DOHH2 (cell line): Measurements from ENCODE around the gene RBMS3.

ENCODE experiments used
- H3F3A ChIP-seq: fragments of 200-600 bp; sonication (generic), shearing (Covaris generic); 2 replicates; pipeline ENCODE4 v1.6.0; 2016; ENCODE audit warnings: antibody characterized with exemption, mild to moderate bottlenecking; ENCODE audit not compliant: control insufficient read depth, insufficient read depth
- H3K27ac ChIP-seq: fragments of 200-600 bp; sonication (generic); 2 replicates; pipeline ENCODE4 v1.5.1; 2014; ENCODE audit warnings: low read depth, mild to moderate bottlenecking, low read length, moderate library complexity
- H3K27me3 ChIP-seq: fragments of 200-600 bp; sonication (generic); 2 replicates; pipeline ENCODE4 v1.6.1; 2014; ENCODE audit warnings: mild to moderate bottlenecking, low read length, mixed read lengths; ENCODE audit not compliant: control insufficient read depth
- H3K36me3 ChIP-seq: fragments of 200-600 bp; sonication (generic); 2 replicates; pipeline ENCODE4 v1.6.1; 2014; ENCODE audit warnings: mild to moderate bottlenecking, low read length, moderate library complexity, mixed read lengths; ENCODE audit not compliant: control insufficient read depth
- H3K4me1 ChIP-seq: fragments of 200-600 bp; sonication (generic); 2 replicates; pipeline ENCODE4 v1.6.1; 2014; ENCODE audit warnings: mild to moderate bottlenecking, low read length, mixed read lengths; ENCODE audit not compliant: control insufficient read depth
- H3K4me2 ChIP-seq: fragments of 200-600 bp; sonication (generic); 2 replicates; pipeline ENCODE4 v1.6.0; 2014; ENCODE audit warnings: mild to moderate bottlenecking, low read length, moderate library complexity
- H3K4me3 ChIP-seq: fragments of 200-600 bp; sonication (generic); 2 replicates; pipeline ENCODE4 v1.5.1; 2014; ENCODE audit warnings: mild to moderate bottlenecking, low read length, mixed read lengths
- H3K79me2 ChIP-seq: fragments of 200-600 bp; sonication (generic); 2 replicates; pipeline ENCODE4 v1.6.1; 2014; ENCODE audit warnings: mild to moderate bottlenecking, low read length, mixed read lengths; ENCODE audit not compliant: control insufficient read depth
- H3K9me2 ChIP-seq: fragments of 200-600 bp; sonication (generic); replicated peaks from 2 replicates; pipeline ENCODE4 v1.6.1; 2014; ENCODE audit warnings: mild to moderate bottlenecking, low read length, mixed read lengths; ENCODE audit not compliant: control insufficient read depth
- H3K9me3 ChIP-seq: fragments of 200-600 bp; sonication (generic); 2 replicates; pipeline ENCODE4 v1.6.1; 2014; ENCODE audit warnings: antibody characterized with exemption, low read length, mixed read lengths; ENCODE audit not compliant: control insufficient read depth, insufficient read depth
- H4K20me1 ChIP-seq: fragments of 200-600 bp; sonication (generic); 2 replicates; pipeline ENCODE4 v1.6.0; 2014; ENCODE audit warnings: low read depth, mild to moderate bottlenecking, antibody characterized with exemption, low read length, moderate library complexity; ENCODE audit not compliant: control insufficient read depth, insufficient read depth
- CTCF ChIP-seq: fragments of 200-600 bp; sonication (generic); IDR thresholded peaks from one replicate; pipeline ENCODE4 v1.5.1; 2014; ENCODE audit warnings: antibody characterized with exemption, mild to moderate bottlenecking, low read depth, low read length; ENCODE audit not compliant: poor library complexity, severe bottlenecking
- EZH2phosphoT487 ChIP-seq: fragments of 200-600 bp; sonication (generic); IDR thresholded peaks from 2 replicates; pipeline ENCODE4 v1.6.1; 2017; ENCODE audit warnings: borderline replicate concordance, mild to moderate bottlenecking, antibody characterized with exemption, low read length, moderate library complexity, mixed read lengths

The RBMS3 gene

GRCh38 chr3:29850641-29851040, 569.8 kb downstream of the RBMS3 start:
- TF ChIP-seq EZH2phosphoT487 (no peak), CTCF (no peak)

GRCh38 chr3:29852767-29853166, 571.9 kb downstream of the RBMS3 start:
- Histone ChIP-seq H4K20me1 (no peaks in the 10 kb centered on the region), H3K36me3 (no peaks in the 10 kb centered on the region), H3K79me2 (no peaks in the 10 kb centered on the region), H3F3A (no peaks in the 10 kb centered on the region), H3K27ac (no peak overlapping the region), H3K9me3 (no peaks in the 10 kb centered on the region), H3K27me3 (no peaks in the 10 kb centered on the region), H3K4me2 (no peak overlapping the region), H3K4me3 (no peak overlapping the region), H3K9me2 (no peaks in the 10 kb centered on the region), H3K4me1 (no peaks in the 10 kb centered on the region)
- TF ChIP-seq CTCF (no peak), EZH2phosphoT487 (no peak)

More at GRCh38 chr3:29850641-29851040, 569.8 kb downstream of the RBMS3 start:
- H3K36me3 ChIP-seq: no peaks in the 10 kb centered on the region
- no peaks in the 10 kb centered on the region for H3K4me1 ChIP-seq
- no peaks in the 10 kb centered on the region for H3K9me3 ChIP-seq
- no peaks in the 10 kb centered on the region for H3K9me2 ChIP-seq
- H3K27ac ChIP-seq: no peak overlapping the region
- no peaks in the 10 kb centered on the region for H3F3A ChIP-seq
- no peaks in the 10 kb centered on the region for H3K79me2 ChIP-seq
- no peaks in the 10 kb centered on the region for H4K20me1 ChIP-seq
- no peak overlapping the region for H3K4me3 ChIP-seq
- H3K4me2 ChIP-seq: no peak overlapping the region
- H3K27me3 ChIP-seq: no peaks in the 10 kb centered on the region

- Histone ChIP-seq H3F3A (no peaks in the 10 kb centered on the region), H3K4me2 (no peak overlapping the region), H3K4me1 (no peaks in the 10 kb centered on the region), H3K9me2 (no peaks in the 10 kb centered on the region), H4K20me1 (no peaks in the 10 kb centered on the region), H3K36me3 (no peaks in the 10 kb centered on the region), H3K79me2 (no peaks in the 10 kb centered on the region), H3K9me3 (no peaks in the 10 kb centered on the region), H3K4me3 (no peak overlapping the region), H3K27ac (no peak overlapping the region), H3K27me3 (no peaks in the 10 kb centered on the region)
- TF ChIP-seq EZH2phosphoT487 (no peak), CTCF (no peak)
Measured at GRCh38 chr3:29853841-29854397, 573.0 kb downstream of the RBMS3 start.

- H3K36me3 ChIP-seq: no peaks in the 10 kb centered on the region
- no peaks in the 10 kb centered on the region for H3K9me2 ChIP-seq
- no peaks in the 10 kb centered on the region for H3K27me3 ChIP-seq
- H3K4me3 ChIP-seq: no peak overlapping the region
- no peaks in the 10 kb centered on the region for H4K20me1 ChIP-seq
- TF ChIP-seq EZH2phosphoT487: no peak
- TF ChIP-seq CTCF: no peak
- no peak overlapping the region for H3K4me2 ChIP-seq
- no peaks in the 10 kb centered on the region for H3K9me3 ChIP-seq
- H3K27ac ChIP-seq: no peak overlapping the region
- H3F3A ChIP-seq: no peaks in the 10 kb centered on the region
- no peaks in the 10 kb centered on the region for H3K4me1 ChIP-seq
- H3K79me2 ChIP-seq: no peaks in the 10 kb centered on the region
Measured at GRCh38 chr3:29854821-29855220, 574.0 kb downstream of the RBMS3 start.
